ENCODE results near the gene ANGEL2.

ANGEL2 gene

DNA sequence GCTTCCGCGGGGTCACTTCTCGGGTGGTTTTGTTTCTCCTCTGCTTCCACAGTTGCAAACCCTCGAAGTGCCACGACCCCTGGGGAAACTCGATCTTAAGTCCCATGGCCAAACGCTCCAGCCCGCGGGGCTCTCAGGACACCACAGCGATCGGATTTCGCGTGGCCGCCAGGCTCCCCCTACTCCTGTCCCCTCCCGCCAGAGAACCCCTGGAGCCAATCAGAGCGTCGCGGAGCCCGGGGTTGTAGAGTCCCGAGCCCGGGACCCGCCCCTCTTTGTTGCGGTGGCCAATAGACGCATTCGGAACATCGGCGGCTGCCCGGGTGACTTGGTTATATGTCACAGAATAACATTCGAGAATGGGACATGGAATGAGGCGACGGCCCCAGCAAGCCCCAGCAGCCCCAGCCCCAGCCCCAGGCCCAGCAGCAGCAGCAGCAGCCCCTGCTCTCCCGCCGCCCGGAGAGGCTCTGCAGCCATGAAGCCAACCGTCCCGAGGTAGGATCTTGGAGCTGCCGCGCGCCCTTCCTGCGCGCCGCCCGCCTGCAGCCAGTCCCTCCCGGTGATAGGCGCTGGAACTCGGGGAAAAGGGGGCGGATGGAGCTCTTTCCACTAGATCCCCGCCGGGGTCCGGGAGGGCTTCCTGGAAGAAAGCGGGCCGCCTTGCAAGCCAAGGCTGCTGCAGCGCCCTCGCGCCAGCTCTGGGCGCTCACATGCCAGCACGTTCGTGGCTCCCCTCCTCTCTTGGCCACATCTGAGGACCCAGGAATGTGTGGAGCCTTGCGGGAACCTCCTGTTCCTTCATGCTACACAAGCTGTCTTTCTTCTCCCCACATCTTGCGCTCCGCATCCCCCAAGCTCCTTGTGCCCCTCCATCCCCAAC is 65.2 kb downstream of the ANGEL2 start, which contains the start of gene VASH2:
Gene VASH2, plus strand, starts transcription at position 299 of the 883 bp plus-strand sequence. CDS start 1,002 bp downstream, outside the sequence.
- peak; percentile 6 to 31 for DNase-seq

DNA sequence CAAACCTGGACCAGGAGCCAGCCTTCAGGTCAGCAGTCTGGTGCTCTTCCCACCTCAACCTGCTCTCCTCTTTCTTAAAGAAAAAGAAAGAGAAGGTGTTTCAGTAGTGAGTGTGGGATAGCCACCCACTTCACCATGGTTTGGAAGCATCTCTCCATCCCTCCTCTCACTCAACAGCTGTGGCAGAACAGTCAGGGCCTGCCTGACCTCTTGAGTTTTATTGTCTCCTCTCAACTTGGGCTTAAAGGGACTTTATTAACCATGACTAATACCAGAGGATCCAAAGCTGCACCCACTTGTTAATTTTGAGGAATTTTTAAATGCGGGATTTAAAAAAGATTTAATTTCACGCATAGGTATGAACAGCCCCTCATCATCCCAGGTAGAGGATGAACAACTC is 65.9 kb downstream of the ANGEL2 start:
- DNase-seq, result no peak

DNA sequence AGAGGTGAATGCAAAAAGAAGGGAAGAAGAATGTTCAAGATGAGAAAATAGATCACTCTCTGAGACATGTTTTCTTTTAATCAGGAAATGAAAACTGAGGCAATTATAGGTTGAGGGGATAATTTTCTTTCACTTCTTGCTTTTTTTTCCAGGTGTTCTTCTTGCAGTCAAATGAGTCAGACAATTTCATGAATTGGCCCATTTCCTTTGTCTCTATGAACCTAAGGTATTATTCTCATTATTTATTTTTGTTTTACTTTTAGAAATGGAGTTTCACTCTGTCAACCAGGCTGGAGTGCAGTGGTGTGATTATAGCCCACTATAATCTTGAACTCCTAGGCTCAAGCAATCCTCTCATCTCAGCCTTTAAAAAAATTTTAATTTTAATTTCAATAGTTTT is 68.8 kb downstream of the ANGEL2 start:
- DNase-seq, result no peak

DNA sequence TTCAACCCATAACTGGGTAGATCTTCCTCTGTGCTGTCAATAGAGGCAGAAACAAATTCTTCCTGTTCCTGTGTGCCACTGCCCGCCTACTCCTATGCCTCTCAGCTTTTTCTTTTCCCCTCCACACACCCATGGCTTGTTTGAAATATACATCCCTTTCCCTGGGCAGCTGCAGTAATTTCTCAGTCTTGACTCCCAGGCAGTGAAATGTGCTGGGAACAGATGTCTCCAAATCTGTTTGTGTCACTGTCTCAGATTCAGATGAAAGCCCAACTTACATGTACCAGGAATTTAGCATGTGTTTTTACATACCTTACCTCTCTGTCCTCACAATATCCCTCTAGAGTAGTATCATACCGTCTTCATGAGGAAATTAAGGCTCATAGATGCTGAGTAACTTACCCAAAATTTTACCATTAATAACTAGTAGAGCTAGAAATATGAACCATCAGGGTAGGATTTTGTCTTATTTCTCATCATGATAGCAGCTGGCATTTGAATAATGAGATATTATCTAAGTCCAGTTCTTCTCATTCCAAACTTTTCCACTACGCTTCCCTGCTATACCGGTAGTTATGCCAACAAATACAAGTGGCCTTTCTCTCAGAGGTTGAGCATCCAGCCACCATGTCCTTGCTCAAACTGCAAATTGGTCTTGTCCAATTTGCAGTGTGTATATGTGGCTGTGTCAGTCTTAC is 70.1 kb downstream of the ANGEL2 start:
- no peak for DNase-seq

DNA sequence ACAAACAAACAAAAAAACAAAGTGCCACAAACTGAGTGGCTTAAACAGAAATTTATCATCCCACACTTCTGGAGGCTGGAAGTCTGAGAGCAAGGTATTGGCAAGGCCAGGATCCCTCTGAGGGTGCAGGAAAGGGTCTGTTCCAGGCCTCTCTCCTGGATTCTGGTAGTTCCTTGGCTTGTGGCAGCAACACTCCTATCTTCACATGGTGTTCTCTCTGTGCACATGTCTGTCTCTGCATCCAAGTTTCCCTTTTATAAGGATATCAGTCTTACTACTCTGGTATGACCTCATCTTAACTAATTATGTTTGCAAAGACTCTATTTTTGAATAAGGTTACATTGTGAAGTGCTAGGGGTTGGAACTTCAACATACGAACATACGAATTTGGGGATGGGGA is 70.6 kb downstream of the ANGEL2 start:
- DNase-seq, result no peak

DNA sequence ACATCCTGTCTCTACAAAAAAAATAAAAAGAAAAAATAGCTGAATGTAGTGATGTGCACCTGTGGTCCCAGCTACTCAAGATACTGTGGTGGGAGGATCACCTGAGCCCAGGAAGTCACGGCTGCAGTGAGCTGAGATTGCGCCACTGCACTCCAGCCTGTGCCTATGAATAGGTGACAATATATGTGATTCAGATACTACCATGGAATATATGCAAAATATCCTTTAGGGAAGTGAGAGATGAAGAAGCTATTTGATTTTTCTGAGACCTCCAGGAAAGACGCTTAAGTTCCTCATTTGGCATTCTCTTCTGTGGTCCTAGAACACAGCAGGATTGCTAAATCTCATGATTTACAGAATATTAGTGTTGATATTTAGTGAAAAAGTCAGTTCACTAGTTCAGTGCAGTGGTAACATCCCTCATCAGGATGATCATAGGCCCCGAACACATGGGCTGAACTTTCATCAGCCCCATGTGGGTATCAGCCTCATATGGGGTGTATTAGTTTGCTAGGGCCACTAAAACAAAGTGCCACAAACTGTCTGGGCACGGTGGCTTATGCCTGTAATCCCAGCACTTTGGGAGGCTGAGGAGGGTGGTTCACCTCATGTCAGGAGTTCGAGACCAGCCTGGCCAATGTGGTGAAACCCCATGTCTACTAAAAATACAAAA is 71.3 kb downstream of the ANGEL2 start:
- DNase-seq, result no peak

DNA sequence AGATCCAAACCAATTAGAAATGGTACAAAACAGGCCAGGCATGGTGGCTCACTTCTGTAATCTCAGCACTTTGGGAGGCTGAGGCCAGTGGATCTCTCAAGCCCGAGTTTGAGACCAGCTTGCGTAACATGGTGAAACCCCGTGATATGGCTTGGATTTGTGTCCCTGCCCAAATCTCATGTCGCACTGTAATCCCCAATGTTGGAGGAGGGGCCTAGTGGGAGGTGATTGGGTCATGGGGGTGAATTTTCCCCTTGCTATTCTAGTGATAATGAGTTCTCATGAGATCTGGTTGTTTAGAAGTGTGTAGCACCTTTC is 72.3 kb downstream of the ANGEL2 start:
- no peak for DNase-seq

DNA sequence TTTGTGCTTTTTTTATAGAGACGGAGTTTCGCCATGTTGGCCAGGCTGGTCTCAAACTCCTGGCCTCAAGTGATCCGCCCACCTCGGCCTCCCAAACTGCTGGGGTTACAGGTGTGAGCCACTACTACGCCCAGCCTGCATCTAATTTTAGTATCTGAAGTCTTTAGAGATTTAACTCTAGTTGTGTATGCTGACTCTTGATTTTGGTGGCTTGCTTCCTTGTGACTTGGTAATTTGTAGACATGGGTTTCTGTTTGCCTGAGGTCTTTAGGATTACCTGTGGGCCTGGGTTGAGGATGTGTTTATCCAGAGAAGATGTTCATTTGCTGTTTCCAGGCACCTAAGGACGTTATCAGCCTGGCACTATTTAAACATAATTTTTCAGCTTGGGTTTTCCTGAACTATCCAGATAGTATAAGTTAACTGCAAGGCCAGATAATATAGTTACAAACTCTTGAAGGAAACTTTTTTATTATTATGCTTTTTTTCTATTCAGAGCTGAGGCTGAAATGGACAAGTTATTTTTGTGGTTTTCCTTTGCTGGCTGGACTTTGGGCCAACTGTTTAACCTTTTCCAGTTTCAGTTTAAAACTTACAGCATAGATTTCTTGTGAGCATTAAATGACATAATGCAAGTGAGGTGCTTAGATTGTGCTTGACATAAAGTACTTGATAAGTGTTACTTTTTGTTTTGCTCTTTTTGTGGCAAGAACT is 72.8 kb downstream of the ANGEL2 start:
- DNase-seq, result no peak
